ENCODE measurements around the gene OOSP3.

Gene OOSP3

GRCh38 chr11:59943997-59944714 lies 65.6 kb downstream of the OOSP3 start:
- no peak for DNase-seq (ENCODE audit: low read depth in 3 of 3)

- DNase-seq (ENCODE audit: low read depth in 3 of 3), result no peak
Measured at GRCh38 chr11:59944720-59945119, 66.1 kb downstream of the OOSP3 start.
